HCEC 1CT (cell line): ENCODE measurements around the gene SCML2.
"Not testable (repeated sequence)": the region's sequence is repeated elsewhere in the genome, so short reads cannot be mapped to it uniquely, and the experiment has no call there.

Experiments
- DNase-seq: peaks from one replicate; pipeline ENCODE4 v3.0.0-alpha.2; 2017

SCML2 gene

DNA sequence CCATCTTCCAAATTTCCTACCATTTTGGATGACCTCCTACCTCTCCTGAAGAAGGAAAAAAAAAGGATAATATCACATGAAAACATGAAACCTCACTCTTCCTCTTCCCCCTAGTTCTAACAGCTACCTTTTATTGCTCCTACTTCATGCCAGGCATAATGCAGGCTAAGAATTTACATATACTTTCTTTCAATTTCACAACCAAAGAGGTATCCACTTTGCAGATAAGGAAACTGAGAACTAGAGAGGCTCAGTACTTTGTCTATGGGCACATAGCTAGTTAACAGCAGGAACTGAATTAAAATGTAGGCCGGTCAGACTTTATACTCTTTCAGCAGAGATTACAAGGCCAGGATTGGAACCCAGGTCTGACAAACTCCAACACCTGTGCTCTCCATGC lies 99.4 kb downstream of the SCML2 start:
- no peak for DNase-seq

- no peak for DNase-seq
Measured at GRCh38 chrX:18252644-18253359, 101.7 kb downstream of the SCML2 start.

DNA sequence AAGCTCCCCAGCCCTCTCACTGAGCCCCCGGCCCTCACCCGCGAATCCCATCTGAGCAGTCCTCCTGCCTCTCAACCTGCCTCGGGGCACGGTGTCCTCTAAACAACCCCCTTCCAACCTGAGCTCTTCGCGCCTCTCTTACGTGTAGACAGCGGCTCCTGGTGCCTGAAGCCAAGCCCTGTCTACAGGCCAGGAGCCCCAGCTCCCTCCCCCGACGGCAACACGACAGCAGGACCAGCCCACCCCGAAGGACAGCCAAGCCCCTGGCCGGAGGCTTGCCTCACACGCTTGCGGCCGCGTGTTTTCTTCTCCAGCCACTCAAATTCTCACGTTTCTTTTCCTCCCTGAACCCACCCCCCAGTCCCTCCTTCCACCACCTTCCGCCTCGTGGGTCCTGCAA lies 124.8 kb downstream of the SCML2 start:
- not testable (repeated sequence) for DNase-seq

- DNase-seq, result no peak
Measured at GRCh38 chrX:18228069-18228468, 126.4 kb downstream of the SCML2 start.

DNA sequence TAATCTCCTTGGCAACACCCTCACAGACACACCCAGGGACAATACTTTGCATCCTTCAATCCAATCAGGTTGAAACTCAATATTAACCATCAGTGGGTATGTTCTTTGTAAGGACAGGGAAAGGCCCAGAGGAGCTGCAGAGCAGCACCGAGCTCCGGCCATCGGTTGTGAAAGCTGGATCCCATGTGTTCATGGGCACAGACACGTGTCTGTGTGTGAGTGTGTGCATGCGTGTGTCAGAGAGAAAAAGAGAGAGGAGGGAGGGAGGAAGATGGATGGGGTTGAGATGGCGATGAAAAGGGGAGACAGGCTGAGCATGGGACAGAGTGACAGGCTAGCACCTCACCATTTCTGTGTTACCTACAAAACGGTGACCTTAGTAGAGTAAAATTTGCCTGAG lies 127.0 kb downstream of the SCML2 start:
- no peak for DNase-seq

GRCh38 chrX:18220786-18221185 lies 133.7 kb downstream of the SCML2 start, which contains the start of gene BEND2:
Gene BEND2 (minus strand): TSS chrX:18220886. CDS start chrX:18220750, 136 bp downstream.
- no peak for DNase-seq

DNA sequence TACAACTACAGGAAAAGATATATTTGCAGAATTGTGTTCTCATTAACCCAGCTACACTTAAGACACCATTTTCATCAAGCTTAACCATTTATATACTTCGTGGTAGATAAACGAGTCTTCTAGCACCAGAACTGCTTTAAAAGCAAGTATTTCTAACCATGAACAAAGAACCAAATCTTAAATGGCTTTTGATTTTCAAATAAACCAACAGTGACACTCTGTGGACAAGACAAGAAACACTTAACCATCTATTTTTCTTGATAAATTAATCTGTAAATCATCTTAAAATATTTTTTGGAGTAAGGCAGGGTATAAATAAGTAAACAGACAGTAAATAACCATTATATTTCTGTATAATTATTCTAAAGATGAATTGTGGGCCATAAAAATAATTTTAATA lies 144.0 kb downstream of the SCML2 start:
- no peak for DNase-seq

GRCh38 chrX:18206657-18207056 lies 147.8 kb downstream of the SCML2 start:
- no peak for DNase-seq

DNA sequence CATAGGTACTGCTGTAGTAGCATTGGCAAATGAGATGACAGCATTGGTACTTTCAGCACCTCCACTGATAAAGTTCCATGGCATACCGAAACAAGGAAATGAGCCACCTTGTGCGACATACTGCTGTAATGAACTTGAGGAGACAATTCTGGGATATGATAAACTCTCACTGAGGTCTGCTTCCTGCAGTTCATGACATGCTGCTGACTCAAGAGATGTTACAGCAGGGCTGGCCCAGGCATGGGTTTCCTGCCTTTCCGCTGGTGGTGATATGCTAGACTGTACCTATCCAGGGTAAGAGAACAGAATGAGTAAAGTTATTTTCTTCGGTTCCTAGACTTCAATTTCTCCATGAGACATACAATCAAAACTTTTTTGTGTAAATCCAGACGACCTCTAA lies 150.9 kb downstream of the SCML2 start:
- DNase-seq, result no peak

GRCh38 chrX:18194688-18195087 lies 159.8 kb downstream of the SCML2 start:
- no peak for DNase-seq
